Renal cortical epithelial cell (primary cell): ENCODE measurements around the gene INO80E. TPM values are rescaled to one million over a fixed set of nuclear protein-coding genes. Genes with fewer than 3 reads are reported as not detected.
"Not testable (repeated sequence)": the region's sequence is repeated elsewhere in the genome, so short reads cannot be mapped to it uniquely, and the experiment has no call there.

Experiments used
- DNase-seq: peaks from one replicate; pipeline ENCODE4 v3.0.0-alpha.2; 2011; ENCODE audit warnings: low read depth
- total RNA-seq: library from RNA; depleted of rRNA; stranded (reverse); fragments of >200 nt; gene quantifications from 2 replicates; pipeline ENCODE4 v1.2.3, GENCODE V29; 2014

Gene INO80E
- 27.7 and 48.1 TPM in 2 replicates for total RNA-seq

DNA sequence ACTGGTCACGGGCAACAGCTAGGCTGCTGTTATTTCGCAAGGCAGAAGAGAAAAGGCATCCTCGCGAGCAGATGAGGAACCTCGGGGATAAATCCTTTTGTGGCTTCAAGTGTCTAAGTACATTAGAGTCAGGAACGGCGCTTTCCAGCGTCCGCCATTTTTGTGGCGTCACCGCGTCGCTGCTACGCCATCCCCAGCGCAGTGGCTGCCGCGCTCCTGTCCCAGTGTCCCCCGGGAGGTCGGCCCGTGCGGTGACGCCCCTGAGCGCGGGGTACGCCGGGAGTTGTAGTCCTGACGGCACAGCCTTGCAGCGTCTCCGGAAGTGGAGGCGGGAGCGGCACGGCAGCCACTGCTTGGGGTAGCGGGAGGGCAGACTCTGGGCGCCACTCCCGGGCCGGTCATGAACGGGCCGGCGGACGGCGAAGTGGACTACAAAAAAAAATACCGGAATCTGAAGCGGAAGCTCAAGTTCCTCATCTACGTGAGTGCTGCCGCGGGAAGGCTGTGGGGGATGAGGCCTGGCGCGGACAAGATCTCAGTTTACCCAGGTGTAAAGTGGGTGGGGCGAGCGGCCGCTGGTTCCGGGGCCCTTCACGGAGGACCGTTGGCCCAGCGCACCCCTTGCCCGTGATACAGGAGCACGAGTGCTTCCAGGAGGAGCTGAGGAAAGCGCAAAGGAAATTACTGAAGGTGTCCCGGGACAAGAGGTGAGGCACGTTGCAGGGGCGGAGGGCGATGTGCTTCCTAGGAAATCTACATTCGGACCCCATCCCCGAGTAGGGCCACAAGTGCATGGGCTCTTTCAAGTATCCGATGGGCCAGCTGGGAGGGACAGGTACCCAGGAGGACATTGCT is at the start of gene INO80E:
Gene INO80E (plus strand): TSS at position 331 of the 855 bp plus-strand sequence. CDS start 70 bp downstream, at position 401.
- DNase-seq = peak; percentile 85

- no peak for DNase-seq
Measured at GRCh38 chr16:29947897-29948296, 48.1 kb upstream of the INO80E start.

GRCh38 chr16:29950806-29951461 is 45.1 kb upstream of the INO80E start:
- DNase-seq = no peak

DNA sequence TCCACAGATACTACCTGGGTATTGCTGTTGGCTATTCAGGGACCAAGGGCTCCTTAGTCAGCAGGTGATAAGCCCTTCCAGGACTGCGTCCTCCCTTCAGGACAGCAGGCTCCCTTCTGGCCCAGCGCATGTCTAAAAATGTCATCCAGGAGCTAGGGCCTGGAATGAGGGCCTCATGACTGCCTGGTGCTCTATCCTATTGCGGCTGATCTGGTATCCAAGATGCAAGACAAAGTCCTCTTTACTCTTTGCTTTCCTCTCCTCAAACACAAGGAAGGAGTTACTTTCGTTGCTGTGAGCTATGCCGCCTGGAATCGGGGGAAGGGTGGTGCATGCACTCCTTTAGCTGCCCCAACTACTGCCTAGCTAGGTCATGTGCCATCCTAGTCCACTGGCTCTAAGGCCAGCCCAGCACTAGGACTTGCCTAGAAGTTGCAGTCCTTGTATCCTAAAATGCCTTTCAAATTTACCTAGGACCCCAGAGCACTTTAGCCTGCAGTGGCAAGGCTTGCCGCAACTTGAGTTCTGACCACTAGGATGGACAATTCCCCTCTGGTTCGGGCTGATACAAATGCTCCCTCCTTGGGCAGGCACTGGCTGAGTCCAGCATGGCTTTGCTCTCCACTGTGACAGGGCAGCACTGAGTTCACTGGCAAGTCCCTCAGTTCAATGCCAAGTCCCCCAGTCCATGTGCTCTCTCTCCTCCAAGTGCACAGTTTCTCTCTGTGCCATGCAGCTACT is 44.2 kb upstream of the INO80E start:
- DNase-seq = no peak

DNA sequence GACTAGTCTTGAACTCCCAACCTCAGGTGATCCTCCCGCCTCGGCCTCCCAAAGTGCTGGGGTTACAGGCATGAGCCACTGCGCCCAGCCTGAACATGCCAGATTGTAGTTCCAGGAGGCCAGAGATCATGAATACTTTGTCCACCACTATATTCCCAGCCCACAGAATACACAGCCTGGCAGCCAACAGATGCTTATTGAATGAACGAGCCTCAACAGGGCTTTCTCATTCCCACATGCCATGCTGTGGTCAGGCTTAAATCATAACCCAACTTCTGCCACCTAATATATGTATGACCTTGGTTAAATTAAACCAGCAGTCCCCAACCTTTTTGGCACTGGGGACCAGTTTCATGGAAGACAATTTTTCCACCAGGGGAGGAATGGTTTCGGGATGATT is 37.3 kb upstream of the INO80E start:
- no peak for DNase-seq

GRCh38 chr16:29959293-29959692 is 36.7 kb upstream of the INO80E start:
- no peak for DNase-seq

DNA sequence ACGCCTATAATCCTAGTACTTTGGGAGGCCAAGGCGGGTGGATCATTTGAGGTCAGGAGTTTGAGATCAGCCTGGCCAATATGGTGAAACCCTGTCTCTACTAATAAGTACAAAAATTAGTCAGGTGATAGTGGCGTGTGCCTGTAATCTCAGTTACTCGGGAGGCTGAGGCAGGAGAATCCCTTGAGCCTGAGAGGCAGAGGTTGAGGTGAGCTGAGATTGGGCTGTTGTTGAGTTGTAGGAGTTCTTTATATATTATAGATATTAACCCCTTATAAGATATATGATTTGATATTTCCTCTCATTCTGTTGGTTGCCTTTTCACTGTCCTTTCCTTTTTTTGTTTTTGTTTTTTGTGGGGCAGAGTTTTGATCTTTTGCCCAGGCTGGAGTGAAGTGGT is 36.2 kb upstream of the INO80E start:
- not testable (repeated sequence) for DNase-seq

GRCh38 chr16:29961127-29961478 is 34.9 kb upstream of the INO80E start:
- DNase-seq = no peak

DNA sequence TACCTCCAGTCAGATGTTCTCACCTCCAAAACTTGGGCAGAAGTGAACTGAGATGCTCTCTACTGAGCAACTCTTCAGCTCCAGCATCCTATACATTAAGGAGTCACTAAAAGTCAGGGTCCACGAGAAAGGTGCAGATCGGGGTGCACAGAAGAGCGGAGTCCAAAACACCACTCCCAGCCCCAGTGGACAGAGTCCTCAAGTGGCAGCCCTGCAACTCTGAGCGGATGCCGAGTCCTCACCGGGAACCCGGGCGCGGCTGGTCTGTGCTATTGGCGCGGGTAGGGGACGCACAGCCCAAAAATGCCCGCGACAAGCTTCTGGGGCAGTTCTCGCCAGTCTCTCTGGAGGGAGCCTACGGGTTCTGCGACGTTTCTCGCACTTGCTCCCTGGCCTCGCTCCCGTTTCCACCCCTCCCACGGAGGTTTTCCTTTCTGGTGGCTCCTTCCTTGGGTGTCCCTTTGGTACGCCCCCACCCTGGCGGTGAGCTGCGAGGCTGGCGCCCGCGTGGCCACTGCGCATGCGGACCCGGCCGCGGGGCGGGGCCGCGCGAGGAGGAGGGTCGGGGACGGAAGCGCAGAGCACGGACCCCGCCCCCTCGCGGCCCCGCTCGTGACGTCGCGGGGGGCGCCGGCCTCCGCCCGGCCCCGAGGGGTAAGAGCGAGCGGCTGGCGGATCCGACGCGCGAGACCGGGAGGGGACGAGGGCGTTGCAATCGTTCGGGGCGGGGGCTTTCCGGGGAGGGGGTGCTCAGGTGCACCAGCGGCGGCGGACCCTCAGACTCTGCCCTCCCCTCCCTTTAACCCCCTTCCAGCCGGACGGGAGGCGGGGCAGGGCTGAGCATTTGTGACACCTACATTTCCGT is 34.3 kb upstream of the INO80E start, which contains the start of gene TMEM219:
Gene TMEM219 (plus strand): TSS at position 601 of the 865 bp plus-strand sequence. CDS start 1,065 bp downstream, outside the sequence.
- DNase-seq = peak; percentile 62

DNA sequence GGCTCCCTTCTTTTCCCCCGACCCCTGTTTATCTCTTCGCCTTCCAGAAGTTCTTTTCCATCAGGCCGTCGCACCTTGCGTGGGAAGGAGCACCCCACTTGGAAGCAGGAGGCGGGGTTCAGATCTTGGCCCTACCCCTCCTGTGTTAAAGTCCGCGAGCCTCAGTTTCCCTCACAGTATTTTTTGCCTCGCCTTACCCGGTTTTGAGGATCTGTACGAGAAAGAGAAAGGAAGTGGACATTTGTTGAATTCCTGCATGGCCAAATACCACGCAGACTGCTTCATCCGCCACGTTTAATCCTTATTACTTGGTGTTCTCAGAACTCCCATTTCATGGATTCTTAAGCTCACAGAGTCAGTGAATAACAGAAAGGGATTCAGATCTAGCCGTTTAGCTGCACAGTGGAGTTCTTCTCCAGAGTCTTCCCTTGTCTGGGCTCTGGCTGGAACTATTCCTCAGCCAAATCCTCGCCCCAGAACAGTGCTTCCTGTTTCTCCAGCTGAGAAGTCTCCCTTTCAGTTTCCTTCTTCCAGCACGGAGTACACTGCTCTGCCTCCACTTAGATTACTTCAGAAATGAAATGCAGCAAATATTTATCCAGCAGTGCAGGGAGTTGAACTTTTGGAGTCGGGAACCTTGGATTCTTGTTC is 33.6 kb upstream of the INO80E start:
- DNase-seq = peak; percentile 29

GRCh38 chr16:29963021-29963743 is 32.9 kb upstream of the INO80E start:
- DNase-seq = no peak

- no peak for DNase-seq
Measured at GRCh38 chr16:29968205-29968604, 27.8 kb upstream of the INO80E start.

- no peak for DNase-seq
Measured at GRCh38 chr16:29971304-29971703, 24.7 kb upstream of the INO80E start.

DNA sequence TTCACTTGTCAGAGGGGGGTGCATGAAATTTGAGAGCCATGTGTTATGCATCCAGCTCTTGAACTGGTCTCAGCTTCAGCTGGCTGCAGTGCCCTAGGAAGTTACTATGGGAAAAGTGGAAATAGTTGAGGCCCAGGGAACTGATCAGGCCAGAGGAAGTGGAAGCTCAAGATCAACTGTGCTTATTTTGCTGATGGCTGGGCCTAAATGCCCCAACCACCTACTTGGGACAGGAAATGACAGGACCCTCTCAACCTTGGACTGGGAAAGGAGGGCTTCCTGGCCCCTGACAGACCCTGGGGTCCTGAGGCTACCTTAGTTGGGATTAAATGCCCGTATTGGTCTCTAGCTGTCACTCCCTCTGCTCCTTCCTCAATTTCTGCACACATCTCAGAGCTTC is 23.5 kb upstream of the INO80E start:
- no peak for DNase-seq

GRCh38 chr16:29972992-29973383 is 23.1 kb upstream of the INO80E start:
- DNase-seq = no peak

- peak; percentile 95 for DNase-seq
Measured at GRCh38 chr16:29973384-29974246, 22.4 kb upstream of the INO80E start, which contains the start of gene TAOK2. TSS of gene TAOK2 (plus strand) at chr16:29973868. CDS start at chr16:29977773, 3,905 bp downstream.

DNA sequence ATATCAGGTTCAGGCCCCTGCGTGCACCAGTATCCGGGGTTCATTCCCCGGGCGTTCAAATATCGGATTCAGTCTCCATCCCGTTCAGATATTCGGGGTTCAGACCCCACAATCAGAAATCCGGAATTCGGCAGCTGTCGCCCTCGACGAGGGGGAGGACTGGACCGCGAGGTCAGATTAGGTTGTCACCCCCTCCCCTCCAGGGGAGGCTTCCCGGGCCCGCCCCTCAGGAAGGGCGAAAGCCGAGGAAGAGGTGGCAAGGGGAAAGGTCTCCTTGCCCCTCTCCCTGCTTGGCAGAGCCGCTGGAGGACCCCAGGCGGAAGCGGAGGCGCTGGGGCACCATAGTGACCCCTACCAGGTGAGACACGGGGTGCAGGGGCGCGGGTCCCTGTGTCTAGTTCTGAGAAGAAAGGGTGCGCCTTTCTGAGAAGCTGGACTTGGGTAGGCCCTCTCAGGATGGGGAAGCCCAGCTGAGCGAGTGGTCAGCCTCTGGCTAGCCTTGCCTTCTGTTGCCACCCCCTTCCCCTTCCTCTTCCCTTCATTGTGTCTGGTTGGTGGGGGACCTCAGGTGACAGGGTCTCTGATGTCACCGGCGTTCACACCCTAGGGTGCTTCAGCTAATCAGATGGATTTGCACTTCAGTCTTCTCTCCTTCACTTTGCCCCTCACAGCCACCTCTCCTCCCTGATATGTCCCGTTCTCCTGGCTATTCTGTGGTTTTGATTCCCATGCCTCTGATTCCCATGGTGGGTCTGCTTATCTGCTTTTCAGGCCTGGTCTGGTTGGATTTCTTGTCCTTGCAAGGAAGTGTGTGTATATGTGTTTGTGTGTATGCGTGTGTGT is 21.5 kb upstream of the INO80E start:
- no peak for DNase-seq

GRCh38 chr16:29975134-29975538 is 20.9 kb upstream of the INO80E start:
- no peak for DNase-seq
